A204.1 (cell line): ENCODE data around the gene DNAJC1.
"Not testable (repeated sequence)": the region's sequence is repeated elsewhere in the genome, so short reads cannot be mapped to it uniquely, and the experiment has no call there.

ENCODE experiments used
- FAIRE-seq: peaks from 2 replicates; lab custom pipeline; 2012; peaks lifted over from hg19 to GRCh38; lab: Jason Lieb, UNC

The DNAJC1 gene, protein sequence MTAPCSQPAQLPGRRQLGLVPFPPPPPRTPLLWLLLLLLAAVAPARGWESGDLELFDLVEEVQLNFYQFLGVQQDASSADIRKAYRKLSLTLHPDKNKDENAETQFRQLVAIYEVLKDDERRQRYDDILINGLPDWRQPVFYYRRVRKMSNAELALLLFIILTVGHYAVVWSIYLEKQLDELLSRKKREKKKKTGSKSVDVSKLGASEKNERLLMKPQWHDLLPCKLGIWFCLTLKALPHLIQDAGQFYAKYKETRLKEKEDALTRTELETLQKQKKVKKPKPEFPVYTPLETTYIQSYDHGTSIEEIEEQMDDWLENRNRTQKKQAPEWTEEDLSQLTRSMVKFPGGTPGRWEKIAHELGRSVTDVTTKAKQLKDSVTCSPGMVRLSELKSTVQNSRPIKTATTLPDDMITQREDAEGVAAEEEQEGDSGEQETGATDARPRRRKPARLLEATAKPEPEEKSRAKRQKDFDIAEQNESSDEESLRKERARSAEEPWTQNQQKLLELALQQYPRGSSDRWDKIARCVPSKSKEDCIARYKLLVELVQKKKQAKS

DNA sequence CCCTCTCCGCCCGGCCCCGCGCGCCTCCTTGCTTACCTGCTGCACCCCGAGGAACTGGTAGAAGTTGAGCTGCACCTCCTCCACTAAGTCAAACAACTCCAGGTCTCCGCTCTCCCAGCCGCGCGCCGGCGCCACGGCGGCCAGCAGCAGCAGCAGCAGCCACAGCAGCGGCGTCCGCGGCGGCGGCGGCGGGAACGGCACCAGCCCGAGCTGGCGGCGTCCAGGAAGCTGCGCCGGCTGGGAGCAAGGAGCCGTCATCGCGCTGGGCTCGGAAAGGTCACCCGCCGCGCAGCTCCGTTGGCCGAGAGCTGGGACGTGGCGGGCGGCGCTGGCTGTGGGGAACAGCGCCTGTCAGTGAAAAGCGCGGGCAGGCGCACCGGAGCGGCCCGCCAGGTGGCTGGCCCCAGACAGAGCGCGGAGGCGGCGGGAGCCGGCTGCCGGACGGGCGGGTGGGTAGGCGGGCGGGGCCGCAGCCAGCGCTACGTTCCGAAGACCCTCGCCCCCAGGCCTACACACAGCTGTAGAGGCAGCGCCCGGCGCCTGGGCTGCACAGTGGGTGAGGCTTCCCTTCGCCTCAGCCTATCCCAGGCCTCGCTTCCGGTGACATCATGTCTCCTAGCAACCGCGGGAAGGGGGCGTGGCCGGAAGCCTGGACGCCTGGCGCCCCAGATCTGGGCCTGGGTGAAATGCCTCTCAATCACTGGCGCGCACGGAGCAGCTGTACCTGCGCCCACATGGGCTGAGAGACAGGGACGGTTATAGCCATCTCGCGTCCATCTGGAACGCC, at the start of gene DNAJC1:
Gene DNAJC1, minus strand, starts transcription at position 554 of the 787 bp plus-strand sequence. Its CDS starts 296 bp downstream, at position 258.
- no peak for FAIRE-seq

GRCh38 chr10:22053048-22053447, 49.5 kb upstream of the DNAJC1 start:
- FAIRE-seq: no peak

DNA sequence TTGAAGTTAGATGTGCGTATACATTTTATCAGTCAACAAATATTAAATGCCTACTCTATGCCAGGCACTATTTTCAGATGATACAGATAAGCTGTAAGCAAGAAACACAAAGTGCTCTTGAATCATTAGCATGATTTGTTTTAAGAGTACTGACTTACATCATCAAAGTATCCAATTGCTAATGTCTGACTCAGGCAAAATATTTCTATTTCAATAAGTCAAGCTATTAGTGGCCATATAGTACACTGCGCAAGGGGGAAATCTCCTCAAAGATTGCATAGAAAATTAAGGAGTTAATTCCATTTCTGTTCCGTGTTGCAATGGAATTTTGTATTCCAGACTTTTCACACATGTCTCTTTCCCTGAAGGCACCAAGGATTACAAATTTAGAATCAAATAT, 46.1 kb upstream of the DNAJC1 start:
- no peak for FAIRE-seq

DNA sequence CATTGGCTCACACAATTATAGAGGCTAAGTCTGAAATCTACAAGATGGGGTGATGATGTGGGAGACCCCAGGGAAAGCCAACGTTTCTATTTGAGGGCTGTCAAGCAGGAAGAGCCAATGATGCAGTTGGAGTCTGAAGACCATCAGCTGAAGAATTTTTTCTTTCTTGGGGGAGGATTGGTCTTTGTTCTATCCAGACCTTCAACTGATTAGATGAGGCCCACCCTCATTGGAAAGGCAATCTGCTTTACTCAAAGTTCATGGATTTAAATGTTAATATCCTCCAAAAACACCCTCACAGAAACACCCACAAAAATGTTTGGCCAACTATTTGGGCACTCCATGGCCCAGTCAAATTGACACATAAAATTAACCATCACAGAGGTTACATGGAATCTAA, 44.3 kb upstream of the DNAJC1 start:
- FAIRE-seq: no peak

DNA sequence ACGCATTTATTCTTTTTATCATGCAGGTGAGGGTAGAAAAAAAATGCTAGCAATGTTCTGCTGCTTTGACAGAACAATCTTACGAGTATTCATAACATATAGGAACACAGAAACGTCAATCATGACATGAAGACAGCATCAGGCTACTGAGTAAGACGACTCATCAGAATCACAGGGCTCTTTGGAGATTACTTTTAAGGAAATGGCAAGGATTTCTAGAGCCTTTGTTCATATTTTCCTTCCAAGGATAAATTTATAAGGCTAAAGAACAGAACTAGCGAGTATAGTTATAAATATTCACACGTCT, 39.8 kb upstream of the DNAJC1 start:
- no peak for FAIRE-seq

GRCh38 chr10:22042557-22043326, 39.2 kb upstream of the DNAJC1 start:
- FAIRE-seq: no peak

DNA sequence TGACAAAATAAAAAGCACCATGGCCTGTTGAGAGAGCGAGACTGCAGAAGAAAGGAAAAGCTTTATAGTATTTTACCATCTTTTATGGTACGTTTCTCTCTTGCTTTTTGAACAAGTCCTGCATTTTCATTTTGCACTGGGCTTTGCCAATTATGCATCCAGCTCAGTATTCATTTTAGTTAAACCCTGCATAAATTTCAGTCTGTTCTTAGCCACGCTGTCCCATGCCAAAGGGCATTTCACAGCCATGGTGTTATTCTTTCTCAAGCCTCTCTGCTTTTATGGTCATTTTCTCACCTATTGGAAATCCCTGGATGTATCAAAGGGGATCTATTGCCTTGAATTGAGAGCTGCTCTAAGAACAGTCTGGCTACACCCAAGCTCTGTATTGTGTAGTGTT, 30.8 kb upstream of the DNAJC1 start:
- FAIRE-seq: no peak

DNA sequence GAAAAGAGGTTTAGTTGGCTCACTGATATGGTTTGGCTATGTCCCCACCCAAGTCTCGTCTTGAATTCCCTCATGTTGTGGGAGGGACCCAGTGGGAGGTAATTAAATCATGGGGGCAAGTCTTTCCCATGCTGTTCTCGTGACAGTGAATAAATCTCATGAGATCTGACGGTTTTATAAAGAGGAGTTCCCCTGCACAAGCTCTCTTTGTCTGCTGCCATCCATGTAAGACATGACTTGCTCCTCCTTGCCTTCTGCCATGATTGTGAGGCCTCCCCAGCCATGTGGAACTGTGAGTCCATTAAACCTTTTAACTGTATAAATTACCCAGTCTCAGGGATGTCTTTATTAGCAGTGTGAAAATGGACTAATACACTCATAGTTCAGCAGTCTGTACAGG, 28.7 kb upstream of the DNAJC1 start:
- not testable (repeated sequence) for FAIRE-seq

- FAIRE-seq: no peak
Measured at GRCh38 chr10:22030421-22030820, 26.9 kb upstream of the DNAJC1 start.

DNA sequence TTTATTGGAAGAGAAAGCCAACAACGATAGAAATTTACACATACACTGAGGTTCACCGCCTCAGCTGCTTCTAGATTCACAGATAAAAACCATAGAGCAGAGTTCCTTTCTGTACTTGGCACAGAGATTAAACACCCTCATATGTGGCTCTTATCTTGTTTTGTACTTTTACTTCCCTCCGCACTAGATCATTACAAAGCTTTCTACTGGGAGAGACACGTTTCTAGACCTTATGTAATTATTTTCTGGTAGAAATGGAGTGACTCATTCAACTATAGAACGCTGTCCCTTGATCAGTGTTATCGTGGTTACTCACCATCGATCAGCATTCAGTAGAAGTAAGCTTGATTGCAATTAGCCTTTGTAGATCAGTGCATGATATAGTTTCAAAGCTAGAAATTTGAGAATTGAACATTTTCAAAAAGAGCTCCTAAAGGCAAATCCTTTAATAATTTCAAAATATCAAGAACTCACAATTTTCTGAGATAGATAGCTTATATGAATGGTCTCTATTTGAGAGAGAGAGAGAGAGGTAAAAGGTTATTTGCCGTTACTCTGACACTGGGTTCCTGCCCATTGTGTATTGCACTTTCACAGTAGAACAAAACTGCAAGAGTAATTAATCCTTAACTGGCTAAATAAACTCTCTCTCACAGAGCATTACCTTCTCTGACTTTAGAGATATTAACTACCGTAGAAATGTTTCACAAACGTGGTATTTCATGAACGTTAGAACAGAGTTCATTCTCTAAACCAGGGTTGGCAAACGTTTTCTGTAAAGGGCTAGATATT, 26.1 kb upstream of the DNAJC1 start:
- FAIRE-seq: no peak

GRCh38 chr10:22027364-22028238, 24.1 kb upstream of the DNAJC1 start:
- no peak for FAIRE-seq

- no peak for FAIRE-seq
Measured at GRCh38 chr10:22026287-22026686, 22.8 kb upstream of the DNAJC1 start.

GRCh38 chr10:22023508-22023907, 20.0 kb upstream of the DNAJC1 start:
- FAIRE-seq: no peak

GRCh38 chr10:22022257-22023032, 18.9 kb upstream of the DNAJC1 start:
- no peak for FAIRE-seq

DNA sequence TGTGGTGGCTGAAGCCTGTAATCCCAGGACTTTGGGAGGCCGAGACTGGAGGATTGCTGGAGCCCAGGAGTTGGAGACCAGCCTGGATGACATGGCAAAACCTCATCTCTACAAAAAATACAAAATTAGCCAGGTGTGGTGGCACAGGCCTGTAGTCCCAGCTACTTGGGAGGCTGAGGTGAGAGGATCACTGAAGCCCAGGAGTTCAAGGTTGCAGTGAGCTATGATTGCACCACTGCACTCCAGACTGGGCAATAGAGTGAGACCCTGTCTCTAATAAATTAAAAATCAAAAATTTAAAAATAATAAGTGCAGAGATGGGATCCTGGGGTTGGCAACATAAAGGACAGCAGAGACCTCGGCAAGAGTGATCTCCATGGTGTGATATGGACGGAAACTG, 17.6 kb upstream of the DNAJC1 start:
- not testable (repeated sequence) for FAIRE-seq

- no peak for FAIRE-seq
Measured at GRCh38 chr10:22017283-22018020, 13.9 kb upstream of the DNAJC1 start.

GRCh38 chr10:22016046-22016705, 12.6 kb upstream of the DNAJC1 start:
- FAIRE-seq: no peak

DNA sequence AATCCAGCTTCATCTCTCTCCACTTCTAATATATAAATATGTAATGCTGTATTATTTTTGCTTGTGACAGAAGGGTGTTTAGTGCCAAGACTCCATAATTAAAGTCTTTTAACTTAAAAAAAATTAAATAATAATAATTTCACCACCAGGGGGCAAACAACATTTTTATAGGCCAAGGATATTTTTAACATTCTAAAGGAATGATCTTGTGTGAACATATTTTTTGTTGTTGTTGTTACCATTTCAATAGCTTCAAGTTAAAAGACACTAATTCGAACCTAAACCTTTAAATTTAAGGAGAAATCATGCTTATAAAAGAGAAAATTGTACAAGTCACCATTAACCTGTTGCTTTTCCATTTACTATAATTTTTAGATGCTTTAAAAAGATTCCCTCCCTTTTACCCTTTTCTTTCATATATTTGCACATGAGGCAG, 7.5 kb upstream of the DNAJC1 start:
- peak; percentile 76 for FAIRE-seq

DNA sequence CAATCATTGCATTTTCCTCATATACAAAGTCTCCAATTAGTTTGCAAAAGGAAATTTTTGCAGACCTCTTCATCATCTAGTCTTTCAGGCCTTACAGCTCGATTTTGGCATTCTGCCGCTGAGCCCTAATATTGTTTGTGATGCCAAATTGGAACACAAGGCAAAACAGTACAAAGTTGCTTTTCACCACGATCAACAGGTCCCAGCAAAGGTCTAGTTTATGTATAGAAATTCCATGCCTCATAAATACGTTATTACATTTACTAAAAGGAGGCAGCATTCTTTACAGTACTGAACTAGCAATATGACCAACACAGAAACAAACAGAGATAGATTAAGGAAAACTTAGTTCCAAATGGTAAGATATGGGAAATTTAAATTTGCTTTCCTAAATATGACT, 7.0 kb upstream of the DNAJC1 start:
- no peak for FAIRE-seq
